Naive thymus-derived CD4-positive, alpha-beta T cell (primary cell): ENCODE data around the gene MRPL12. TPM values are rescaled to one million over a fixed set of nuclear protein-coding genes. Genes with fewer than 3 reads are reported as not detected.
A peak's percentile ranks its signal among the peaks of the same experiment; 100 is the strongest.
"Not testable (repeated sequence)": the region's sequence is repeated elsewhere in the genome, so short reads cannot be mapped to it uniquely, and the experiment has no call there.

Source experiments
- ATAC-seq: fragments of 150-1000 bp; cut with Tn5 transposase; 2 replicates; pipeline ENCODE4 v1.10.0; 2021; ENCODE audit warnings: mild to moderate bottlenecking, moderate library complexity
- CTCF ChIA-PET: fragments of 350-600 bp; sonication (Branson Sonifier 250); formaldehyde crosslinking; loops from one replicate; lab custom pipeline; 2021; ENCODE audit warnings: antibody characterized with exemption; lab: Charles Lee
- POLR2A ChIA-PET: fragments of 350-600 bp; sonication (Branson Sonifier 250); formaldehyde crosslinking; loops from one replicate; lab custom pipeline; 2021; ENCODE audit warnings: antibody characterized with exemption, inconsistent platforms; lab: Charles Lee
- DNase-seq, 9 donors: peaks; one replicate each; pipeline versions ENCODE4 v3.0.0 to v3.0.0-alpha.2; 2020 to 2022; ENCODE audit warnings: mixed read lengths in 1 of 9
- H3K27ac ChIP-seq: one replicate; pipeline ENCODE4 v1.7.0; 2013; ENCODE audit warnings: mild to moderate bottlenecking, low read depth, low read length, moderate library complexity
- H3K27me3 ChIP-seq, 2 donors: one replicate each; pipeline ENCODE4 v1.7.0; 2013; ENCODE audit warnings: low read length in 2 of 2, mild to moderate bottlenecking in 2 of 2, moderate library complexity in 2 of 2; ENCODE audit not compliant: control insufficient read depth in 2 of 2, insufficient read depth in 2 of 2
- H3K36me3 ChIP-seq, 3 experiments: 1 replicate in 2 of 3; 2 replicates in 1 of 3; pipeline ENCODE4 v1.7.0; 2013; ENCODE audit warnings: low read length in 3 of 3, mild to moderate bottlenecking in 3 of 3, moderate library complexity in 1 of 3; ENCODE audit not compliant: insufficient read depth in 3 of 3, control insufficient read depth in 2 of 3
- H3K4me1 ChIP-seq, 2 donors: one replicate each; pipeline ENCODE4 v1.7.0; 2013; ENCODE audit warnings: low read length in 2 of 2, mild to moderate bottlenecking in 2 of 2, moderate library complexity in 1 of 2; ENCODE audit not compliant: control insufficient read depth in 2 of 2, insufficient read depth in 2 of 2
- H3K4me3 ChIP-seq: 2 replicates; pipeline ENCODE4 v1.7.0; 2013; ENCODE audit warnings: mild to moderate bottlenecking, low read length
- H3K9me3 ChIP-seq, 3 experiments: 1 replicate in 2 of 3; 2 replicates in 1 of 3; pipeline ENCODE4 v1.7.0; 2013; ENCODE audit warnings: low read length in 3 of 3; ENCODE audit not compliant: control insufficient read depth in 2 of 3
- H3K27ac Mint-ChIP-seq, 9 donors: one replicate each; pipeline ENCODE4 v1.8.0; 2020 to 2022; ENCODE audit warnings: mixed read lengths in 9 of 9, mild to moderate bottlenecking in 8 of 9, moderate library complexity in 5 of 9, inconsistent platforms in 2 of 9
- H3K27me3 Mint-ChIP-seq, 5 donors: one replicate each; pipeline ENCODE4 v1.8.0; 2021 to 2022; ENCODE audit warnings: mixed read lengths in 5 of 5, mild to moderate bottlenecking in 1 of 5
- H3K36me3 Mint-ChIP-seq, 5 donors: one replicate each; pipeline ENCODE4 v1.8.0; 2020 to 2022; ENCODE audit warnings: mixed read lengths in 5 of 5, mild to moderate bottlenecking in 3 of 5, inconsistent platforms in 1 of 5
- H3K4me1 Mint-ChIP-seq, 7 donors: one replicate each; pipeline ENCODE4 v1.8.0; 2020 to 2022; ENCODE audit warnings: mixed read lengths in 7 of 7, mild to moderate bottlenecking in 3 of 7, inconsistent platforms in 1 of 7
- H3K4me3 Mint-ChIP-seq, 10 donors: one replicate each; pipeline ENCODE4 v1.8.0; 2020 to 2022; ENCODE audit warnings: mild to moderate bottlenecking in 10 of 10, mixed read lengths in 10 of 10, moderate library complexity in 6 of 10, inconsistent platforms in 2 of 10
- H3K9me3 Mint-ChIP-seq, 11 donors: one replicate each; pipeline ENCODE4 v1.8.0; 2020 to 2022; ENCODE audit warnings: mixed read lengths in 11 of 11, mild to moderate bottlenecking in 4 of 11, inconsistent platforms in 1 of 11, moderate library complexity in 1 of 11
- intact Hi-C, 2 donors: fragments of 100-400 bp; cut with micrococcal nuclease; formaldehyde crosslinking; loops; one replicate each; pipeline ENCODE4 v1.15.1; 2023
- polyA plus RNA-seq, 2 donors: library from polyadenylated mRNA; unstranded; fragments of 300-500 nt; fragmentation: Illumina TruSeq; gene quantifications; one replicate each; pipeline ENCODE4 v1.2.3, GENCODE V29; 2021
- total RNA-seq, 6 experiments: library from RNA in 5 of 6; stranded (reverse) in 5 of 6; gene quantifications; 1 replicate in 5 of 6; 2 replicates in 1 of 6; pipeline ENCODE4 v1.2.3 and lab custom pipeline; 2021 to 2026

MRPL12 gene
- total and polyA plus RNA-seq, 7 experiments from 2014 or later, result 21.3 to 83.8 (median 27.4) TPM

- ATAC-seq, H3K4me3 Mint-ChIP-seq, H3K27me3 ChIP-seq, H3K9me3 Mint-ChIP-seq, H3K27ac Mint-ChIP-seq, H3K36me3 Mint-ChIP-seq, H3K27me3 Mint-ChIP-seq, H3K9me3 ChIP-seq, H3K27ac ChIP-seq, intact Hi-C loops, H3K4me3 ChIP-seq, CTCF ChIA-PET, H3K4me1 ChIP-seq: not testable (repeated sequence)
- H3K36me3 ChIP-seq, result peaks cover 0 to 39% (median 11%) of the 10 kb centered on the region in 3 experiments
- POLR2A ChIA-PET, result interaction anchor here (0.8 to 2.3 kb wide), 3 partner anchors 9 to 26 kb away, joined by 3 to 7 read pairs (median 5); no protein-coding TSS in a partner anchor
- peaks cover 0 to 12% (median 6%) of the 10 kb centered on the region in 7 donors for H3K4me1 Mint-ChIP-seq
- peak in 4 of 9 donors; percentile 19 to 37 (median 29) for DNase-seq
These were observed 27.5 kb upstream of the MRPL12 start for GRCh38 chr17:81675515-81676221.

- H3K27ac ChIP-seq, result no peak overlapping the region
- Mint-ChIP-seq H3K27ac (no peak overlapping the region), H3K36me3 (peaks cover 0 to 4% (median 3%) of the 10 kb centered on the region in 5 donors), H3K4me1 (peaks cover 0 to 12% (median 9%) of the 10 kb centered on the region in 7 donors), H3K27me3 (no peaks in the 10 kb centered on the region), H3K9me3 (no peaks in the 10 kb centered on the region), H3K4me3 (no peak overlapping the region)
- H3K36me3 ChIP-seq, result peaks cover 0 to 29% (median 8%) of the 10 kb centered on the region in 3 experiments
- H3K9me3 ChIP-seq, result no peaks in the 10 kb centered on the region
- no peaks in the 10 kb centered on the region for H3K27me3 ChIP-seq
- intact Hi-C loops, result no loop called here
- POLR2A ChIA-PET, result interaction anchor here (2.3 kb wide), 1 partner anchor 12 kb away, joined by 5 read pairs; no protein-coding TSS in a partner anchor
- CTCF ChIA-PET, result interaction anchor here (0.6 kb wide), 1 partner anchor 974 kb away, joined by 3 read pairs; no protein-coding TSS in a partner anchor
- DNase-seq (no peak), ATAC-seq (no peak)
- no peak overlapping the region for H3K4me3 ChIP-seq
- no peaks in the 10 kb centered on the region for H3K4me1 ChIP-seq
These were observed 26.3 kb upstream of the MRPL12 start for GRCh38 chr17:81676906-81677305.

- Mint-ChIP-seq H3K9me3 (peaks cover 0 to 4% (median 0%) of the 10 kb centered on the region in 11 donors), H3K27ac (peak overlapping the region in 1 of 9 donors; percentile 76), H3K4me3 (peak overlapping the region in 1 of 10 donors; percentile 23), H3K27me3 (peaks cover 0 to 3% (median 0%) of the 10 kb centered on the region in 5 donors), H3K4me1 (peaks cover 10 to 34% (median 28%) of the 10 kb centered on the region in 7 donors), H3K36me3 (peaks cover 0 to 9% (median 4%) of the 10 kb centered on the region in 5 donors)
- intact Hi-C loops, result loop anchor here (5.0 to 10.0 kb wide), 4 partner anchors 128 to 417 kb away; partner anchors contain the start of genes ACTG1 (in 2 of the 2), DCXR (in 1 of the 2), FAAP100 (in 1 of the 2) and FASN (in 1 of the 2)
- DNase-seq, result no peak
- H3K36me3 ChIP-seq, result peaks cover 0 to 9% (median 0%) of the 10 kb centered on the region in 3 experiments
- ChIA-PET POLR2A (no interaction called here), CTCF (no interaction called here)
- H3K4me3 ChIP-seq, result no peak overlapping the region
- no peaks in the 10 kb centered on the region for H3K27me3 ChIP-seq
- H3K4me1 ChIP-seq, result peaks cover 14% of the 10 kb centered on the region in 2 donors
- ATAC-seq, result no peak
- H3K9me3 ChIP-seq, result no peaks in the 10 kb centered on the region
- no peak overlapping the region for H3K27ac ChIP-seq
These were observed 23.0 kb upstream of the MRPL12 start for GRCh38 chr17:81680150-81680549.

GRCh38 chr17:81681672-81682071 lies 21.5 kb upstream of the MRPL12 start:
- Mint-ChIP-seq H3K4me1 (peaks cover 22 to 43% (median 33%) of the 10 kb centered on the region in 7 donors), H3K9me3 (peaks cover 0 to 4% (median 0%) of the 10 kb centered on the region in 11 donors), H3K27ac (peak overlapping the region in 1 of 9 donors; percentile 9), H3K27me3 (peaks cover 0 to 3% (median 0%) of the 10 kb centered on the region in 5 donors), H3K4me3 (peak overlapping the region in 6 of 10 donors; percentile 18 to 91 (median 54)), H3K36me3 (peaks cover 4 to 10% (median 4%) of the 10 kb centered on the region in 5 donors)
- intact Hi-C loops, result loop anchor here (2.0 to 10.0 kb wide), 6 partner anchors 15 to 416 kb away; partner anchors contain the start of genes ACTG1 (in 2 of the 2), CCDC137 (in 1 of the 2), DCXR (in 1 of the 2) and FAAP100 (in 1 of the 2)
- ChIA-PET CTCF (no interaction called here), POLR2A (interaction anchor here (0.9 to 4.7 kb wide), 3 partner anchors 15 to 191 kb away, joined by 3 to 49 read pairs (median 26); partner anchors contain the start of genes CCDC137, MRPL12 and OXLD1)
- Histone ChIP-seq H3K4me3 (no peak overlapping the region), H3K27ac (no peak overlapping the region), H3K9me3 (no peaks in the 10 kb centered on the region), H3K36me3 (peaks cover 6 to 19% (median 7%) of the 10 kb centered on the region in 3 experiments), H3K4me1 (peaks cover 22 to 24% of the 10 kb centered on the region in 2 donors), H3K27me3 (no peaks in the 10 kb centered on the region)
- ATAC-seq (no peak), DNase-seq (no peak)

- DNase-seq, result no peak
- intact Hi-C loops, result loop anchor here (1.0 to 10.0 kb wide), 12 partner anchors 16 to 415 kb away; partner anchors contain the start of genes ACTG1 (in 2 of the 2), CCDC137 (in 2 of the 2), MRPL12 (in 2 of the 2) and NPLOC4 (in 2 of the 2)
- H3K27me3 Mint-ChIP-seq, result peaks cover 0 to 3% (median 0%) of the 10 kb centered on the region in 5 donors
These were observed 20.5 kb upstream of the MRPL12 start for GRCh38 chr17:81682565-81683207.

More at GRCh38 chr17:81682565-81683207, 20.5 kb upstream of the MRPL12 start:
- peaks cover 0 to 4% (median 0%) of the 10 kb centered on the region in 11 donors for H3K9me3 Mint-ChIP-seq
- H3K36me3 ChIP-seq, result peaks cover 6 to 29% (median 11%) of the 10 kb centered on the region in 3 experiments
- H3K4me1 ChIP-seq, result peaks cover 22 to 24% of the 10 kb centered on the region in 2 donors
- POLR2A ChIA-PET, result interaction anchor here (0.6 to 4.7 kb wide), 16 partner anchors 13 to 445 kb away, joined by 3 to 49 read pairs (median 4); partner anchors contain the start of genes ALYREF, CCDC137, MRPL12 and OXLD1
- ATAC-seq, result no peak
- peaks cover 4 to 14% (median 5%) of the 10 kb centered on the region in 5 donors for H3K36me3 Mint-ChIP-seq
- peak overlapping the region in 8 of 9 donors; percentile 51 to 93 (median 63) for H3K27ac Mint-ChIP-seq
- peak overlapping the region; percentile 88 to 99 (median 96) for H3K4me3 Mint-ChIP-seq
- peaks cover 22 to 50% (median 40%) of the 10 kb centered on the region in 7 donors for H3K4me1 Mint-ChIP-seq
- H3K27me3 ChIP-seq, result no peaks in the 10 kb centered on the region
- no peaks in the 10 kb centered on the region for H3K9me3 ChIP-seq
- H3K27ac ChIP-seq, result peak overlapping the region; percentile 84
- CTCF ChIA-PET, result interaction anchor here (0.5 kb wide), 1 partner anchor 28 kb away, joined by 3 read pairs; no protein-coding TSS in a partner anchor
- H3K4me3 ChIP-seq, result peak overlapping the region; percentile 76
